SK-N-MC (cell line): ENCODE measurements around the gene ZNF521.

Experiments
- DNase-seq: peaks from one replicate; pipeline ENCODE4 v3.0.0-alpha.2; 2011; ENCODE audit warnings: low read depth, low spot score
- H3K27ac ChIP-seq: fragments of 200-600 bp; sonication (generic); 2 replicates; pipeline ENCODE4 v1.5.1; 2016; ENCODE audit warnings: mixed run types
- H3K36me3 ChIP-seq: fragments of 200-600 bp; sonication (generic); 2 replicates; pipeline ENCODE4 v1.6.1; 2017; ENCODE audit warnings: antibody characterized with exemption, low read length, mixed read lengths; ENCODE audit not compliant: insufficient read depth
- H3K4me3 ChIP-seq: fragments of 200-600 bp; sonication (generic); 2 replicates; pipeline ENCODE4 v1.5.1; 2016
- H3K9ac ChIP-seq: fragments of 200-600 bp; sonication (generic); 2 replicates; pipeline ENCODE4 v1.8.0; 2017; ENCODE audit warnings: mixed run types, mixed read lengths; ENCODE audit not compliant: insufficient read length
- H3K9me3 ChIP-seq: fragments of 200-600 bp; sonication (generic); 2 replicates; pipeline ENCODE4 v1.6.1; 2017; ENCODE audit warnings: low read depth, mild to moderate bottlenecking, antibody characterized with exemption, low read length, moderate library complexity, mixed read lengths
- EZH2 ChIP-seq: fragments of 200-600 bp; sonication (generic); IDR thresholded peaks from one replicate; pipeline ENCODE4 v1.6.1; 2017; ENCODE audit warnings: antibody characterized with exemption
- FOXP2 ChIP-seq: optimal IDR thresholded peaks from 2 replicates; pipeline ENCODE3; 2011; ENCODE audit warnings: mild to moderate bottlenecking, moderate library complexity; ENCODE audit not compliant: insufficient read depth; ENCODE audit errors: extremely low read length, control extremely low read depth
- POLR2AphosphoS5 ChIP-seq: IDR thresholded peaks from 2 replicates; pipeline ENCODE4 v1.6.1; 2012; ENCODE audit warnings: mild to moderate bottlenecking, low read depth, low read length, borderline replicate concordance

ZNF521 gene

GRCh38 chr18:25058521-25058920, 293.4 kb downstream of the ZNF521 start:
- TF ChIP-seq FOXP2 (no peak), POLR2AphosphoS5 (no peak), EZH2 (no peak)
- H3K4me3 ChIP-seq: no peak overlapping the region
- no peaks in the 10 kb centered on the region for H3K36me3 ChIP-seq
- H3K9me3 ChIP-seq: no peaks in the 10 kb centered on the region
- no peak overlapping the region for H3K9ac ChIP-seq
- no peak for DNase-seq
- H3K27ac ChIP-seq: no peak overlapping the region

DNA sequence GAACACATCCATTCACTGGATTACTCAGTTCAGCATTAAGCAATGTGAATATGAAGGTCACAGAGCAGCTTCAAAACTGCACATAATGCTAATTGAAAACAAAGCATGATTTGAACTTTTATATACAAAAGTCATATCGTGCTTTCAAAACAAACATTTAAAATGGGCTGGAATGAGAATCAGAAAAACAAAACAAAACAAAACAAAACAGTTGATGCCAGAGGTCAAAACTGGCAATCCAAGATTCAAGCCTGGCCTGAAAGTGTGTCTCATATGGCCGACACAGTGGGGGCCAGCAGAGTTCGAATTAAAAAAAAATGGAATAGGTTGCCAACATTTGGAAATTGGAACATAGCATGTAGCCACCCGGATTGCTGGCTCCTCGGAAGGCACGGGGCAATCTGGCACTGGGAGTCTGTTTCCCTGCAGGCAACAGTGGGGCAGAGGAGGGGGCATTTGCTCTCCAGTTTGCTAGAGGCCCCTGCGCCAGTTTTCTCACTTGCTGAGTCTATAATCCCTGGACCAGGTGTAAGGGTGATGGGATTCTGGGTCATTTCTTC, 294.4 kb downstream of the ZNF521 start:
- TF ChIP-seq POLR2AphosphoS5 (no peak), EZH2 (no peak), FOXP2 (no peak)
- DNase-seq: no peak
- no peak overlapping the region for H3K27ac ChIP-seq
- no peaks in the 10 kb centered on the region for H3K36me3 ChIP-seq
- H3K4me3 ChIP-seq: no peak overlapping the region
- H3K9ac ChIP-seq: no peak overlapping the region
- H3K9me3 ChIP-seq: no peaks in the 10 kb centered on the region

- Histone ChIP-seq H3K9ac (no peak overlapping the region), H3K4me3 (no peak overlapping the region), H3K27ac (no peak overlapping the region), H3K9me3 (no peaks in the 10 kb centered on the region), H3K36me3 (no peaks in the 10 kb centered on the region)
- no peak for TF ChIP-seq POLR2AphosphoS5
- no peak for TF ChIP-seq EZH2
- TF ChIP-seq FOXP2: no peak
- DNase-seq: no peak
Measured at GRCh38 chr18:25056429-25056828, 295.5 kb downstream of the ZNF521 start.

- H3K9me3 ChIP-seq: no peaks in the 10 kb centered on the region
- H3K9ac ChIP-seq: no peak overlapping the region
- no peak for DNase-seq
- no peak for TF ChIP-seq POLR2AphosphoS5
- no peak for TF ChIP-seq EZH2
- no peak overlapping the region for H3K4me3 ChIP-seq
- H3K27ac ChIP-seq: no peak overlapping the region
- no peaks in the 10 kb centered on the region for H3K36me3 ChIP-seq
Measured at GRCh38 chr18:25055076-25055475, 296.9 kb downstream of the ZNF521 start.

- Histone ChIP-seq H3K9ac (no peak overlapping the region), H3K27ac (no peak overlapping the region), H3K9me3 (no peaks in the 10 kb centered on the region), H3K36me3 (no peaks in the 10 kb centered on the region), H3K4me3 (no peak overlapping the region)
- no peak for DNase-seq
- TF ChIP-seq POLR2AphosphoS5 (no peak), FOXP2 (no peak), EZH2 (no peak)
Measured at GRCh38 chr18:25053466-25053865, 298.5 kb downstream of the ZNF521 start.

- Histone ChIP-seq H3K4me3 (no peak overlapping the region), H3K9ac (no peak overlapping the region), H3K9me3 (no peaks in the 10 kb centered on the region), H3K27ac (no peak overlapping the region), H3K36me3 (no peaks in the 10 kb centered on the region)
- TF ChIP-seq FOXP2: no peak
- no peak for TF ChIP-seq POLR2AphosphoS5
- TF ChIP-seq EZH2: no peak
- no peak for DNase-seq
Measured at GRCh38 chr18:25052511-25052921, 299.4 kb downstream of the ZNF521 start.

DNA sequence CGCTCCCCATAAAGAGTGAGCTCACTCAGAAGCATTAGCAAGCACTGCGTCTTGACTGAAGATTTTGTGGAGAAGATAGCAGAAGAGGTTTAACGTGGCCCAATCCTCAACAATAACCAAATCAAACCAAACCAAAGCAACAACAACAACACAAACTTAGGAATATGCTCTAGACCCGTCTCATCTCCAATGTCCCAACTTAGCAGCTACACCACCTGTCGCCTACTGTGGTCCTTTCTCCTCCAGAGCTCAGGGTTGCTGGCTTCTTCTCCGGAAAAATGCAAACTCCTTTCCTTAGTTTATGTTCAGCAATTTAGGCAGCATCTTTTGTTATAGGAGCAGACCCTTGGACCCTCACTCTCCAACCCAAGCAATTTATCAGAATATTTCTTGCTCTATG, 301.4 kb downstream of the ZNF521 start:
- TF ChIP-seq POLR2AphosphoS5 (no peak), EZH2 (no peak), FOXP2 (no peak)
- Histone ChIP-seq H3K4me3 (no peak overlapping the region), H3K36me3 (no peaks in the 10 kb centered on the region), H3K27ac (no peak overlapping the region), H3K9ac (no peak overlapping the region), H3K9me3 (no peaks in the 10 kb centered on the region)
- DNase-seq: no peak

GRCh38 chr18:25047983-25048382, 304.0 kb downstream of the ZNF521 start:
- Histone ChIP-seq H3K27ac (no peak overlapping the region), H3K36me3 (no peaks in the 10 kb centered on the region), H3K9ac (no peak overlapping the region), H3K9me3 (no peaks in the 10 kb centered on the region), H3K4me3 (no peak overlapping the region)
- TF ChIP-seq EZH2 (no peak), FOXP2 (no peak), POLR2AphosphoS5 (no peak)
- DNase-seq: no peak

- H3K4me3 ChIP-seq: no peak overlapping the region
- no peaks in the 10 kb centered on the region for H3K36me3 ChIP-seq
- no peak overlapping the region for H3K9ac ChIP-seq
- H3K27ac ChIP-seq: no peak overlapping the region
- no peaks in the 10 kb centered on the region for H3K9me3 ChIP-seq
- no peak for TF ChIP-seq EZH2
- no peak for TF ChIP-seq FOXP2
- TF ChIP-seq POLR2AphosphoS5: no peak
- DNase-seq: no peak
Measured at GRCh38 chr18:25047421-25047820, 304.5 kb downstream of the ZNF521 start.

DNA sequence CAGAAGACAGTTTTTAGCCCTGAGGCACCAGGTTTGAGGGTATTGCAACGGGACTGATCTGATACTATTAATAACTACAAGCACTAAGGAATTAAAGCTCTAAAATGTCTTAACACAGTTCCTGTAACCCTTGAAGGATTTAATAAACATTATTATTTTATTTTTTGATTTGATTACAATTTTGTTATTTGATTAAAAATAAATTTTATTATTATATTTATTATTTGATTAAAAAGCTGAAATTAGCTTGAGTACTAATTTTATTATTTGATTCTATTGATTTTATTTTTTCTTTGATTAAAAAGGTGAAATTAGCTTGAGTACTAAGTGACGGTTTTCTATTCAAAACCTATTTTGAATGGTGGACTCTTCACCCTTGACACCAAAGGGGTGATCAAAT, 307.3 kb downstream of the ZNF521 start:
- H3K27ac ChIP-seq: no peak overlapping the region
- H3K9ac ChIP-seq: no peak overlapping the region
- H3K9me3 ChIP-seq: no peaks in the 10 kb centered on the region
- H3K4me3 ChIP-seq: no peak overlapping the region
- H3K36me3 ChIP-seq: no peaks in the 10 kb centered on the region
- no peak for DNase-seq
- TF ChIP-seq FOXP2 (no peak), POLR2AphosphoS5 (no peak), EZH2 (no peak)
